GM12875 (cell line): ENCODE results near the gene HCFC1.

Experiments
- H3K4me3 ChIP-seq: one replicate; pipeline ENCODE4 v1.5.1; 2011; ENCODE audit warnings: low read depth, low read length, control low read depth
- TF ChIP-seq, protein P1 (sequence below): IDR thresholded peaks from 2 replicates; pipeline ENCODE4 v1.5.1; 2011; ENCODE audit warnings: low read depth, mild to moderate bottlenecking, control low read depth, inconsistent platforms, low read length, moderate library complexity, borderline replicate concordance; ENCODE audit not compliant: insufficient read depth

Gene HCFC1

DNA sequence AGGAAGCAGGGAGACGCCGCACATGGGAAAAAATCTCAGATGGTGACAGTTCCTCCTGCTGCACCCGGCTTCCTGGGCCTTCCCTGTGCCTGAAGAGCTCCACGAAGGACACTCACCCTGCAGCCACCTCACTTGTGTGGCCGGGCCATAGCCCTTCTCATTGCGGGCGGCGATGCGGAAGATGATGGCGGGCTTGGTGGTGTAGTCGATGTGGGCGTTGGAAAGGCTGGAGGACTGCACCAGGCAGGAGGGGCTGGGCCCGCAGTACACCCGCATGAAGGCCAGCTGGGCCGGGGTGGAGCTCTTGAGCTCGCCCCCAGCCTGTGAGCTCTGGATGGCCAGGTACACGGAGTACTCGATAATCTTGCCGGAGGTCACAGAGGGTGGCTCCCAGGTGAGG, 21.5 kb downstream of the HCFC1 start:
- TF ChIP-seq, protein P1, sequence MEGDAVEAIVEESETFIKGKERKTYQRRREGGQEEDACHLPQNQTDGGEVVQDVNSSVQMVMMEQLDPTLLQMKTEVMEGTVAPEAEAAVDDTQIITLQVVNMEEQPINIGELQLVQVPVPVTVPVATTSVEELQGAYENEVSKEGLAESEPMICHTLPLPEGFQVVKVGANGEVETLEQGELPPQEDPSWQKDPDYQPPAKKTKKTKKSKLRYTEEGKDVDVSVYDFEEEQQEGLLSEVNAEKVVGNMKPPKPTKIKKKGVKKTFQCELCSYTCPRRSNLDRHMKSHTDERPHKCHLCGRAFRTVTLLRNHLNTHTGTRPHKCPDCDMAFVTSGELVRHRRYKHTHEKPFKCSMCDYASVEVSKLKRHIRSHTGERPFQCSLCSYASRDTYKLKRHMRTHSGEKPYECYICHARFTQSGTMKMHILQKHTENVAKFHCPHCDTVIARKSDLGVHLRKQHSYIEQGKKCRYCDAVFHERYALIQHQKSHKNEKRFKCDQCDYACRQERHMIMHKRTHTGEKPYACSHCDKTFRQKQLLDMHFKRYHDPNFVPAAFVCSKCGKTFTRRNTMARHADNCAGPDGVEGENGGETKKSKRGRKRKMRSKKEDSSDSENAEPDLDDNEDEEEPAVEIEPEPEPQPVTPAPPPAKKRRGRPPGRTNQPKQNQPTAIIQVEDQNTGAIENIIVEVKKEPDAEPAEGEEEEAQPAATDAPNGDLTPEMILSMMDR, result no peak
- H3K4me3 ChIP-seq, result no peak overlapping the region

DNA sequence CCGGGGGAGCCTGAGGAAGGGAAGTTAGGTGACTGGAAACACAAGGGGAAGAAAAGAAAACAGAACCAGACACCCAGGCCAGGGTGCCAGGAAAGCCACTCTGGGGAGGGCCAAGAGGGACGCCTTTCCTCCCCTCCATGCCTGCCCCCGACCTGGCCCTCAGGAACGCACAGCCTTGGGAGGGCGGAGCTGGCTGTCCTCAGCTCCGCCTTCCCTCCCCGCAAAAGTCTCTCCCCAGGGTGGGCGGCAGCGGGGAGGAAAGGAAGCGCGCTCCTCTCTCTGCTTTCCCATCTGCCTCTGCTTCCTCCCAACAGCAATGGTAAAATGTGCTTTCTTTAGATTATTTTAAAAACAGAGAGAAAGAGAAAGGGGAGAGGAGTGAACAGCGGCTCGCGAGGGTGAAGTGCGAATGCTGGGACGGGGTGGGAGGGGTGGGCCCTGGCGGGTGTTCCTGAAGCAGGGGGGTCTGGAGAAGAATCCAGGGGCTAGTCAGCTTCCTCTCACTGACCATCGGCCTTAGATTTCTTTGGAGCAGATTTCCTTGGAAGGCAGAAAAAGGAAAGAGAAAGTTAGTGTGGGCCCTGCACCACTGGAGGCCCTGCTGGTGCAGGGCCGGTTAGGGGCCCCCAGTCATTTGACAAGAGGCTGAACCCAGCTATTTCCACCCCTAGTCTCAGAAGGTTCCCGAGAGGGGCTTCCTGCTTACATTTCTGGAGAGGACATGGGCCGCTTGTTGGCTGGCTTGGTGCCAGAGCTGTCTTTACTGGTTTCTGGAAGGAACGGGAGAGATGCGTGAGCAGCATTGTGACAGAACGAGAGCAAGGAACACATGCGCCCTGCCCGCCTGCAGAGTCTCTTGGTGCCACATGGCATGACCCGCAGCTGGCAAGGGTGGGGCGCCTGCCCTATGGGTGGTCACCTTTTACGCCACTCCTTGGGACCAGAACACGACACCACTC, 22.5 kb downstream of the HCFC1 start:
- H3K4me3 ChIP-seq, result no peak overlapping the region
- TF ChIP-seq, protein P1, result no peak

GRCh38 chrX:153948002-153948466, 23.6 kb downstream of the HCFC1 start:
- TF ChIP-seq, protein P1, result no peak
- no peak overlapping the region for H3K4me3 ChIP-seq

- TF ChIP-seq, protein P1, result peak; percentile 93
- no peak overlapping the region for H3K4me3 ChIP-seq
Observed at GRCh38 chrX:153947009-153947769, 24.4 kb downstream of the HCFC1 start.

DNA sequence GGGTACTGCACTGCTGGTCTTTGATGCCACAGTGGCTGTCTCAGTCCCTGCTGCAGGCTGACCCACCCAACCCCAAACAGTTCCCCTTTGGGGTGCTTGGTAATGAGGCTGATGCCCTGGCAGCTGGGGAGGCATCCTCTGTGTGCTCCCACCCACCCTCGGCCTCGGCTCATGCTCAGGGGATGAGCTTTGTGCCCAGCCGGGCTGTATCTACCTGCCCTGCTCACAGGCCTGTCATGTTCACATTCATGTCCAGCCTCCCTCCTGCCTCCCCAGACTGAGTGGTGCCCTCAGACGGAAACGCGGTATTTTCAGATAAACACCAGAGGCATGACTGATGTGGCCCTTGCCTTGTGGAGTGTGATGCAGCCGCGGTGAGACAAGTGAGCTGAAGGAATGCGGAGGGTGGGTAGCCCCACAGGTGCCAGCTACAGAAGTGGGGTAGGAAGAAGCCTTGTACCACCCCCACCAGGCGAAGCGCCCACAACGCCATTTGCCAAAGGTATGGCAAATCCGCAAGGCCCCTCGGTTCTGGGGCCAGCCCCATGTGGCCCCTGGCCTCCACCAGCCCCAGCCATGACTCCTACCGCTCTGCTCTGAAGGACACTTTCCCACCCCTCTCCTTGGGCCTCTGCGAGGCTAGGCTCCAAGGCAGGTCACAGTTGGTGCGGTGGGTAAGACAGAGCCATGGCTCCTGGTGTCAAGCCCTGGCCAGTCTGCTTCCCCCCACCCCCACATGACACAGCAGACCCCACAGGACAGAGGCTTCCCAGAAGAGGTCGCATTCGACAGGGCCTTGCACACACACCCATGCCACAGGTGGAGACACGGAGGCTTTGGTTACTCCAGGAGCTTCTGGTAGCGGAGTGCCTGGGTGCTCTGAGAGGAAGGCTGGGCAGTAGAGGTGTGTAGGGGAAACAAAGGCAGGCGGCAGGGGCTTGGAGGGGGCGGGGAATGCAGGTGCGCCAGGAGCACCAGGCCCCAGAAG, 25.4 kb downstream of the HCFC1 start:
- TF ChIP-seq, protein P1, result no peak
- H3K4me3 ChIP-seq, result no peak overlapping the region

- TF ChIP-seq, protein P1, result no peak
- peak overlapping the region; percentile 27 for H3K4me3 ChIP-seq
Observed at GRCh38 chrX:153944800-153945150, 26.8 kb downstream of the HCFC1 start.
